ENCODE measurements around the gene GHDC. TPM values are rescaled to one million over a fixed set of nuclear protein-coding genes. Genes with fewer than 3 reads are reported as not detected.
"Not testable (repeated sequence)": the region's sequence is repeated elsewhere in the genome, so short reads cannot be mapped to it uniquely, and the experiment has no call there.

Gene GHDC
- 28.6 and 36.5 TPM in 2 replicates for total RNA-seq

- peak; percentile 80 for DNase-seq
Observed at GRCh38 chr17:42193969-42194899, at the start of gene GHDC. TSS of gene GHDC (minus strand) at chr17:42194494. CDS start at chr17:42193581, 913 bp downstream.

- DNase-seq: peak; percentile 34
Observed at GRCh38 chr17:42243493-42243982, 49.2 kb upstream of the GHDC start.

DNA sequence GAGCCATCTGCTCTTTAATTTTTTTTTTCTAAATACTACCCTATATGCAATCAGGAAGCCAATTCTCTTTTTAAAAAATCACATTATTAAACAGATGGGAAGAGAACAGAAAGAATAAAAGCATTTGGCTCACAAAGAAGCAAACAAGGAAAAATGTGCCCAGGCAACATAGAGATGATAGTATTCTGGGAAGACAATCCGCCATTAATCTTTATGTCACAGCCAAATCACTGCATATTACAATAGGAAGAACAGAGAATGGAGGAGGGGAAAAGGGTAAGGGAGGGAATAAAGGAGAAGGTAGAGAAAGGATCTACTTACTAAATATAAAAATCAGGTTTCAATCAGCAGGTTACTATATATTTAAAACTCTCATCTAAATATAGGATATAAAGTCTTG lies 47.6 kb upstream of the GHDC start:
- no peak for DNase-seq

GRCh38 chr17:42240863-42241262 lies 46.6 kb upstream of the GHDC start:
- not testable (repeated sequence) for DNase-seq

DNA sequence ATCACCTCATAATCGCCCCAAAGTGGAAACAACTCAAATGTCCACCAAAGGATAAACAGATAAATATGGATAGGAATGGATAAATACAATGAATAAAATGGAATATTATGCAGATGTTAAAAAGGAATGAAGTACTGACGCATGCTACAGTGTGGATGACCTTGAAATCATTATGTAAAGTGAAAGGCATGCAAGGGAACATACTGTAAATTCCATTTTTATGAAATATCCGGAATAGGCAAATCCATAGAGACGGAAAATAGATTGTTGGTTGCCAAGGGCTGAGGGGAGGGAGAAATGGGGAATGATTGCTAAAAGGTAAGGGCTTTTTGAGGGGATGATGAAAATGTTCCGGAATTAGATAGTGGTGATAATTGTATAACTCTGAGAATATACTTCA lies 45.9 kb upstream of the GHDC start:
- DNase-seq: peak; percentile 36

- not testable (repeated sequence) for DNase-seq
Observed at GRCh38 chr17:42239576-42239975, 45.3 kb upstream of the GHDC start.

GRCh38 chr17:42236760-42237159 lies 42.5 kb upstream of the GHDC start:
- no peak for DNase-seq

- DNase-seq: no peak
Observed at GRCh38 chr17:42233994-42234393, 39.7 kb upstream of the GHDC start.

GRCh38 chr17:42233156-42233555 lies 38.9 kb upstream of the GHDC start:
- no peak for DNase-seq

- no peak for DNase-seq
Observed at GRCh38 chr17:42230225-42230624, 35.9 kb upstream of the GHDC start.

- DNase-seq: peak; percentile 40
Observed at GRCh38 chr17:42227849-42228700, 33.8 kb upstream of the GHDC start.

- no peak for DNase-seq
Observed at GRCh38 chr17:42225646-42226045, 31.4 kb upstream of the GHDC start.

DNA sequence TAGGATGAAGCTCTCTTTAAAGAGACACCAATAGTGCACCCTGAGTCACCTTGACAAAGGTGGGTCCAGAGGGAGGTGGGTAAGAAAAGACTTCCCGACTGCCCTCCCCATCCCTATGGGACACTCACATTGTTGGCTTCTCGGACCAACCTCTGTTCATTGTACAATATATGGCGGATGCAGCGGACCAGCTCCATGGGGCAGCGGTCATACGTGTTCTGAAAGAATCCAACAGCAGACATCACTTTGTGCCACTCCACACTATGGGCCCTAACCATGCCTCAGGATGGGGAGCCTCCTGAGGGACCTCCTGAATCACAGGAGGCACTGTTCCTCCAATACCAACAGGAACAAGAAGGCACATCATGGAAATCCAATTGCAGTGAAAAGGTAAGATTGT lies 30.4 kb upstream of the GHDC start:
- no peak for DNase-seq

GRCh38 chr17:42221886-42222745 lies 27.8 kb upstream of the GHDC start:
- DNase-seq: peak; percentile 89

DNA sequence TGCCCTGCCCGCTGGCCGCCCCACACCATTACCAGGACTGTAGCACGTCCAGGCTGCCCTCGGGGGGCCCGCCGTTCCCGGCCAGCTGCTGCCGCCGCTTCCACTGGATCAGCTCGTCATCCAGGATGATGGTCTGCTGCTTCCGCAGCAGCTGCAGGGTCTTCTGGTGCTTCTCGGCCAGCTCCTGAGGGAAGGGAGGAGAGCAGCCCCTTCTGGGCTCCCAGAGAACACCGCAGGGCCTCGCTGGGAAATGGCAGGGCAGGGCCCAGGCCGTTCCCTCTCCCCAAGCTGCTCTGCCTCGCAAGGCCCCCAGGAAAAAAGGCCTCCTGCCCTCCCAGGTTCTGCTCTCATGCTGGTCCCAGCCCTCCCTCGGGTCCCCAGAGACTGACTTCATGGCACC lies 25.0 kb upstream of the GHDC start:
- not testable (repeated sequence) for DNase-seq

DNA sequence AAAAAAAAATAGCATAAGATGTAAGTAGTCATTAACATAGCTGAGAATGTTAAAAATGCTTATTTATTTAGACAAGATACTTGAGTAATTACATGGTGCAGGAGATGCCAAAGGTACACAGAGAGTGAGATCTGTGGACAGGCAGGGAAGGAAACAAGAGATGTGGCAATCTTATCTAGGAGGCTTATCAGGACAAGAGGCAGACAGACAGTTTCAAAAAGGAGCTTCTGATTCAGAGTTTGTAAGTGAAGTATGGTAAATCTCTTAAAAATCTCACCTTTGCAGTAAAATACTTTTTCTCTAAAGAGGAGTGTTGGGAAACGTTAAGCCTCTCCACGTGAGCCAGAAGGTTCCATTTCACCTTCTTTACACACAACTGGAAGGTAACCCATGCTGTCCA lies 19.9 kb upstream of the GHDC start:
- DNase-seq: no peak

DNA sequence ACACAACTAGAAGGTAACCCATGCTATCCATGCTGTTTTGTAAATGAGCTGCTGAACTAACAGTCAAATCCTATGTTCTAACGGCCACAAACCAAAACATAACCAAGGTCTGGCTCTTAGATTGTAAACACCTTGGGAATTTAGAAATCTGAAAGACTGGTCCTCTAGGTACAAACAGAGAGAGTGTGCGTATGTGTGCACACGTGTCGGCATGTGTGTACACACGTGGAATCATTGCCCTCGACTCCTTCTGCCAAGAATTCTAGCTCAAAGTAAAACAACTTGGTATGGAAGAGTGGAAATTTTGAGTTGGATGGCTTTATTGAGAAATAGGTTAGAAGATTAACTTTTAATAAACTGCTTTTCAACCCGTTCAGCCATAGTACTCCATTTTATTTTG lies 18.1 kb upstream of the GHDC start:
- no peak for DNase-seq

DNA sequence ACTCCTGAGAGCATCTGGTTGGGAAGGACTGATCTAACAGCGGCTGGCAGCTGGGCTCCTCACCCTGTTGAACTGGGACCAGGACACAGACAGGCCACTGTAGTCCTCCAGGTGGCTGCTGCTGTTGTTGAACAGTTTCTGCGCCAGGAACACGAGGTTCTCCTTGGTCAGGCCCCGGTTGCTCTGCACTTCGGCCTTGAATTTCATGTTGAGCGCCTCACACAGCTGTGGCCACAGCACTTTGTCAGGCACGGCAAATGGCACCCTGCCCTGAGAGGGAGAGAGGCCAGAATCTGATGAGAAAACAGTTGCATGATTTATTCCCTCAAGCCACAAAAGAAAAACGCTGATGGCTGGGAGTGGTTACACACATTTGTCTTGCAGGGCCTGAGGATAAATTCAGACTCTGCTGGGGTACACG lies 17.6 kb upstream of the GHDC start:
- DNase-seq: not testable (repeated sequence)

GRCh38 chr17:42210046-42210445 lies 15.8 kb upstream of the GHDC start:
- DNase-seq: no peak

- DNase-seq: peak; percentile 26
Observed at GRCh38 chr17:42206153-42206612, 11.9 kb upstream of the GHDC start.

GRCh38 chr17:42203354-42203753 lies 9.1 kb upstream of the GHDC start:
- DNase-seq: no peak

DNA sequence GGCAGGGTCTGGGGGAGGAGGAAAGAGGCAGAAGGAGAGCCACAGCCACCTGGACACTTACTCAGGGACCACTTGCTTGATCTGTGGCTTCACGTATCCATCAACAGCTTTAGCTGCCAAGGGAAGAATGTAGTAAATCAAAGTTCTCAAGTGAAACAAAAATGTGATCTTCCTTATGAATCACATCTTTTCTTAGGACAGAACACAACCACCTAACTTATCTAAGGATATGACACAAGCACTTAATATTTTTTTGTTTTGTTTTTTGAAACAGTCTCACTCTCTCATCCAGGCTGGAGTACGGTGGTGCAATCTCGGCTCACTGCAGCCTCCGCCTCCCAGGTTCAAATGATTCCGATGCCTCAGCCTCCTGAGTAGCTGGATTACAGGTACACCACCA lies 8.4 kb upstream of the GHDC start:
- DNase-seq: no peak

Measured in dermis blood vessel endothelial cell (primary cell).